HG02759 (cell line): ENCODE results near the gene EP400.

Source experiments
- ATAC-seq: cut with Tn5 transposase; IDR thresholded peaks from one replicate; pipeline ENCODE4 v1.9.1; 2021; ENCODE audit warnings: mild to moderate bottlenecking, moderate library complexity; ENCODE audit not compliant: unreplicated experiment

Gene EP400

GRCh38 chr12:132111654-132112304 lies 162.0 kb downstream of the EP400 start:
- ATAC-seq, result no peak

- no peak for ATAC-seq
These were observed 164.9 kb downstream of the EP400 start for GRCh38 chr12:132114667-132115066.

- no peak for ATAC-seq
These were observed 165.8 kb downstream of the EP400 start for GRCh38 chr12:132115500-132115899.

- no peak for ATAC-seq
These were observed 167.2 kb downstream of the EP400 start for GRCh38 chr12:132116709-132117557.

- ATAC-seq, result no peak
These were observed 167.8 kb downstream of the EP400 start for GRCh38 chr12:132117558-132117875.

- ATAC-seq, result no peak
These were observed 169.1 kb downstream of the EP400 start for GRCh38 chr12:132118876-132119275.

- ATAC-seq, result no peak
These were observed 171.5 kb downstream of the EP400 start for GRCh38 chr12:132121283-132121682.

- ATAC-seq, result no peak
These were observed 174.4 kb downstream of the EP400 start for GRCh38 chr12:132123970-132124765.

GRCh38 chr12:132124766-132125425 lies 175.2 kb downstream of the EP400 start:
- no peak for ATAC-seq

GRCh38 chr12:132125736-132126135 lies 176.0 kb downstream of the EP400 start:
- no peak for ATAC-seq

GRCh38 chr12:132127041-132127440 lies 177.3 kb downstream of the EP400 start:
- ATAC-seq, result no peak

GRCh38 chr12:132129007-132129406 lies 179.3 kb downstream of the EP400 start:
- ATAC-seq, result no peak

GRCh38 chr12:132130690-132131089 lies 180.9 kb downstream of the EP400 start:
- no peak for ATAC-seq
